CD4-positive, alpha-beta T cell (primary cell): Measurements from ENCODE around the gene ADARB2. TPM values are rescaled to one million over a fixed set of nuclear protein-coding genes. Genes with fewer than 3 reads are reported as not detected.
"Not testable (repeated sequence)": the region's sequence is repeated elsewhere in the genome, so short reads cannot be mapped to it uniquely, and the experiment has no call there.

Experiments
- ATAC-seq: fragments of 200-7000 bp; cut with Tn5 transposase; one replicate; pipeline ENCODE4 v1.10.0; 2022; ENCODE audit warnings: mild to moderate bottlenecking; ENCODE audit not compliant: poor library complexity
- CTCF ChIA-PET: fragments of 350-600 bp; sonication (Branson Sonifier 250); formaldehyde crosslinking; loops from one replicate; lab custom pipeline; 2021; ENCODE audit warnings: antibody characterized with exemption, inconsistent platforms; lab: Charles Lee
- POLR2A ChIA-PET: fragments of 350-600 bp; sonication (Branson Sonifier 250); formaldehyde crosslinking; loops from one replicate; lab custom pipeline; 2021; ENCODE audit warnings: antibody characterized with exemption, inconsistent platforms; lab: Charles Lee
- DNase-seq, 14 experiments: peaks; one replicate each; pipeline ENCODE4 v3.0.0-alpha.2; 2013 to 2020; ENCODE audit warnings: mixed read lengths in 2 of 14
- H3K27ac ChIP-seq, 2 donors: one replicate each; pipeline versions ENCODE4 v1.5.1 to v1.7.0; 2013; ENCODE audit warnings: low read length in 2 of 2, low read depth in 1 of 2, mild to moderate bottlenecking in 1 of 2
- H3K27me3 ChIP-seq, 2 experiments: 1 replicate in 1 of 2; 2 replicates in 1 of 2; pipeline versions ENCODE4 v1.6.1 to v1.7.0; 2013; ENCODE audit warnings: low read length in 2 of 2, control low read depth in 1 of 2, mild to moderate bottlenecking in 1 of 2, moderate library complexity in 1 of 2; ENCODE audit not compliant: insufficient read depth in 2 of 2, control insufficient read depth in 1 of 2
- H3K36me3 ChIP-seq: one replicate; pipeline ENCODE4 v1.6.1; 2013; ENCODE audit warnings: low read length, control low read depth; ENCODE audit not compliant: insufficient read depth
- H3K4me1 ChIP-seq: one replicate; pipeline ENCODE4 v1.6.1; 2013; ENCODE audit warnings: low read length, control low read depth; ENCODE audit not compliant: insufficient read depth
- H3K4me3 ChIP-seq: one replicate; pipeline ENCODE4 v1.5.1; 2013; ENCODE audit warnings: mild to moderate bottlenecking, low read length, moderate library complexity
- H3K9me3 ChIP-seq, 2 experiments: 1 replicate in 1 of 2; 2 replicates in 1 of 2; pipeline versions ENCODE4 v1.6.1 to v1.7.0; 2013; ENCODE audit warnings: low read length in 2 of 2, mild to moderate bottlenecking in 2 of 2, control low read depth in 1 of 2, moderate library complexity in 1 of 2; ENCODE audit not compliant: control insufficient read depth in 1 of 2, insufficient read depth in 1 of 2
- H3K27ac Mint-ChIP-seq: one replicate; pipeline ENCODE4 v1.8.0; 2020; ENCODE audit warnings: mixed read lengths
- H3K27me3 Mint-ChIP-seq: one replicate; pipeline ENCODE4 v1.8.0; 2021; ENCODE audit warnings: mixed read lengths
- H3K36me3 Mint-ChIP-seq: one replicate; pipeline ENCODE4 v1.8.0; 2021; ENCODE audit warnings: low read depth, mixed read lengths
- H3K4me1 Mint-ChIP-seq: one replicate; pipeline ENCODE4 v1.8.0; 2021; ENCODE audit warnings: low read depth, mixed read lengths
- H3K4me3 Mint-ChIP-seq: one replicate; pipeline ENCODE4 v1.8.0; 2020; ENCODE audit warnings: mild to moderate bottlenecking, mixed read lengths
- H3K9me3 Mint-ChIP-seq: one replicate; pipeline ENCODE4 v1.8.0; 2020; ENCODE audit warnings: mixed read lengths
- intact Hi-C, 2 experiments: fragments of 100-400 bp; cut with DNase I in 1 of 2; cut with micrococcal nuclease in 1 of 2; formaldehyde crosslinking; loops; one replicate each; pipeline versions ENCODE4 v1.15.1 to v1.9.0; 2023 to 2025; cut with DNase I, micrococcal nuclease
- total RNA-seq, 174 experiments: library from RNA in 2 of 174; stranded (reverse) in 2 of 174; gene quantifications; one replicate each; pipeline ENCODE4 v1.2.3 and lab custom pipeline; 2021 to 2026
- TF ChIP-seq, protein P1 (sequence below): fragments of 200-600 bp; IDR thresholded peaks from one replicate; pipeline ENCODE4 v1.8.0; 2022; ENCODE audit warnings: antibody characterized with exemption, mild to moderate bottlenecking

The ADARB2 gene
- total RNA-seq, 2 experiments from 2014 or later, result 0.14 TPM; not detected in 1

GRCh38 chr10:1253523-1254353 is 483.6 kb downstream of the ADARB2 start:
- Mint-ChIP-seq H3K27me3 (peaks cover 66% of the 10 kb centered on the region), H3K27ac (peak overlapping the region; percentile 21), H3K4me3 (peak overlapping the region; percentile 21), H3K4me1 (peaks cover 18% of the 10 kb centered on the region), H3K9me3 (peaks cover 4% of the 10 kb centered on the region), H3K36me3 (no peaks in the 10 kb centered on the region)
- TF ChIP-seq, protein P1, sequence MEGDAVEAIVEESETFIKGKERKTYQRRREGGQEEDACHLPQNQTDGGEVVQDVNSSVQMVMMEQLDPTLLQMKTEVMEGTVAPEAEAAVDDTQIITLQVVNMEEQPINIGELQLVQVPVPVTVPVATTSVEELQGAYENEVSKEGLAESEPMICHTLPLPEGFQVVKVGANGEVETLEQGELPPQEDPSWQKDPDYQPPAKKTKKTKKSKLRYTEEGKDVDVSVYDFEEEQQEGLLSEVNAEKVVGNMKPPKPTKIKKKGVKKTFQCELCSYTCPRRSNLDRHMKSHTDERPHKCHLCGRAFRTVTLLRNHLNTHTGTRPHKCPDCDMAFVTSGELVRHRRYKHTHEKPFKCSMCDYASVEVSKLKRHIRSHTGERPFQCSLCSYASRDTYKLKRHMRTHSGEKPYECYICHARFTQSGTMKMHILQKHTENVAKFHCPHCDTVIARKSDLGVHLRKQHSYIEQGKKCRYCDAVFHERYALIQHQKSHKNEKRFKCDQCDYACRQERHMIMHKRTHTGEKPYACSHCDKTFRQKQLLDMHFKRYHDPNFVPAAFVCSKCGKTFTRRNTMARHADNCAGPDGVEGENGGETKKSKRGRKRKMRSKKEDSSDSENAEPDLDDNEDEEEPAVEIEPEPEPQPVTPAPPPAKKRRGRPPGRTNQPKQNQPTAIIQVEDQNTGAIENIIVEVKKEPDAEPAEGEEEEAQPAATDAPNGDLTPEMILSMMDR, result no peak
- Histone ChIP-seq H3K36me3 (no peaks in the 10 kb centered on the region), H3K9me3 (peaks cover 0 to 9% of the 10 kb centered on the region in 2 experiments), H3K27ac (no peak overlapping the region), H3K4me3 (no peak overlapping the region), H3K4me1 (peaks cover 6% of the 10 kb centered on the region), H3K27me3 (peaks cover 23 to 32% of the 10 kb centered on the region in 2 experiments)
- POLR2A ChIA-PET, result no interaction called here
- CTCF ChIA-PET, result no interaction called here
- intact Hi-C loops, result no loop called here
- no peak for ATAC-seq
- DNase-seq, result no peak

DNA sequence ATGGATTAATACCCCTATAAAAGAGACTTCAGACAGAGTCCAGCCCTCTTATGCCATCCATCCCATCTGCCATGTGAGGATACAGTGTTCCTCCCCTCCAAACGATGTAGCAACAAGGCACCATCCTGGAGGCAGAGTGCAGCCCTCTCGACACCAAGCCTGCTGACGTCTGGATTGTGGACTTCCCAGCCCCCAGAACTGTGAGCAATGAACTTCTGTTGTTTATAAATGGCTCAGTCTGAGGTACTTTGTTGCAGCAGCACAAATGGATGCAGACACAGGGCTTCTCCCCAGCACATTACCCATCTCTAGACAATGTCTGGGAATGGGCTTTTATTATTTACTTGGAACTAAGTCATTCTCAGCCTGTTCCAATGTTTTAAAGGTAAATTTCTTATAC is 485.6 kb downstream of the ADARB2 start:
- peaks cover 22 to 28% of the 10 kb centered on the region in 2 experiments for H3K27me3 ChIP-seq
- Mint-ChIP-seq H3K27me3 (peaks cover 65% of the 10 kb centered on the region), H3K4me1 (peaks cover 18% of the 10 kb centered on the region), H3K9me3 (peaks cover 4% of the 10 kb centered on the region), H3K4me3 (no peak overlapping the region), H3K36me3 (no peaks in the 10 kb centered on the region), H3K27ac (no peak overlapping the region)
- DNase-seq (no peak), ATAC-seq (no peak)
- TF ChIP-seq, protein P1, result no peak
- no peaks in the 10 kb centered on the region for H3K36me3 ChIP-seq
- H3K27ac ChIP-seq, result no peak overlapping the region
- peaks cover 6% of the 10 kb centered on the region for H3K4me1 ChIP-seq
- intact Hi-C loops, result no loop called here
- POLR2A ChIA-PET, result no interaction called here
- CTCF ChIA-PET, result no interaction called here
- no peak overlapping the region for H3K4me3 ChIP-seq
- peaks cover 0 to 20% of the 10 kb centered on the region in 2 experiments for H3K9me3 ChIP-seq

DNA sequence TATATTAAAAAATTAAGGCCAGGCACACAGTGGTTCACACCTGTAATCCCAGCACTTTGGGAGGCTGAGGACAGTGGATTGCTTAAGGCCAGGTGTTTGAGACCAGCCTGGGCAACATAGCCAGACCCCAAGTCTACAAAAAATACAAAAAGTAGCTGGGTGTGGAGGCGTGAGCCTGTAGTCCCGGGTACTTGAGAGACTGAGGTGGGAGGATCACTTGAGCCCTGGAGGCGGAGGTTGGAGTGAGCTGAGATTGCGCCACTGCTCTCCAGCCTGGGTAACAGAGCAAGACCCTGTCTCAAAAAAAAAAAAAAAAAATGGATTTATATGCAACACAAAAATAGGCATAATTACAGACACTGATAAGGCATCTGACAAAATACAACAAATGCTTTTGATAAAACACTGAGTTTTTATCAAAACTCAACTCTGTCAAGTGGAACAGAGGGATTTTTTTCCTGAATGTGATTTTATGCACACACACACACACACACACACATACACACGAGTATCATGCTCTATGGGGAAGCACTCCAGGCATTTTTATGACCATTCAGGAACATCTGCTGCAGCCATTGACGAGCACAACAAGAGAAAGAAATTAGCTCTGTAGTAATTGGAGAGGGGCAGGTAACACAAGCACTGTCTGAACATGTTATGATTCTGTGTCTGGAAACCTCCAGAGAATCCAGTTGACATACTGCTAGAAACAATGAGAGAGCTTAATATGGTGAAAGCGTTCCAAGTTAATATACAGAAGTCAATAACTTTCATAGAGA is 488.0 kb downstream of the ADARB2 start:
- H3K4me1 ChIP-seq, result no peaks in the 10 kb centered on the region
- Mint-ChIP-seq H3K27me3 (peaks cover 70% of the 10 kb centered on the region), H3K4me1 (peaks cover 12% of the 10 kb centered on the region), H3K27ac (no peak overlapping the region), H3K36me3 (no peaks in the 10 kb centered on the region), H3K9me3 (peaks cover 4% of the 10 kb centered on the region), H3K4me3 (no peak overlapping the region)
- intact Hi-C loops, result no loop called here
- TF ChIP-seq, protein P1, result no peak
- POLR2A ChIA-PET, result no interaction called here
- ATAC-seq (no peak), DNase-seq (no peak)
- no peak overlapping the region for H3K4me3 ChIP-seq
- H3K9me3 ChIP-seq, result peaks cover 0 to 11% of the 10 kb centered on the region in 2 experiments
- peaks cover 18 to 28% of the 10 kb centered on the region in 2 experiments for H3K27me3 ChIP-seq
- H3K36me3 ChIP-seq, result no peaks in the 10 kb centered on the region
- CTCF ChIA-PET, result no interaction called here
- H3K27ac ChIP-seq, result no peak overlapping the region

DNA sequence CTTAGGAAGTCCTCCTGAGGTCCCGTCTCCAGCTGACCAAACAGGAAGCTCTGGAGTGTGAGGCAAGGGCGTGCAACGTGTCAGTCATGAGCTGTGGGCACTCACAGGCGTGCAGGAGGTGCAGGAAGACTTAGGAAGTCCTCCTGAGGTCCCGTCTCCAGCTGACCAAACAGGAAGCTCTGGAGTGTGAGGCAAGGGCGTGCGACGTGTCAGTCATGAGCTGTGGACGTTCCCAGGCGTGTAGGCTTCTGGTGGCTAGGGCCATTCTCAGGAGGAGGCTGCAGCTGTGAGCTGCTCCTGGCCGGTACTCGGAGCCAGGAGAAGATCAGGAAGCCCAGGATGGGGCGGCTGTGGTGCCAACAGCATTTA is 489.1 kb downstream of the ADARB2 start:
- peaks cover 20 to 28% of the 10 kb centered on the region in 2 experiments for H3K27me3 ChIP-seq
- H3K9me3 Mint-ChIP-seq, DNase-seq, H3K36me3 Mint-ChIP-seq, H3K4me3 ChIP-seq, H3K27ac Mint-ChIP-seq, H3K36me3 ChIP-seq, POLR2A ChIA-PET, H3K4me3 Mint-ChIP-seq, CTCF ChIA-PET, intact Hi-C loops, ATAC-seq, H3K27ac ChIP-seq, H3K4me1 ChIP-seq, H3K4me1 Mint-ChIP-seq: not testable (repeated sequence)
- H3K9me3 ChIP-seq, result peaks cover 0 to 15% of the 10 kb centered on the region in 2 experiments
- peaks cover 66% of the 10 kb centered on the region for H3K27me3 Mint-ChIP-seq
